ENCODE results near the gene COPS9.

COPS9 gene

GRCh38 chr2:240137596-240138253 lies 1.6 kb upstream of the COPS9 start:
- no peak overlapping the region for H3K27ac ChIP-seq
- TF ChIP-seq CTCF (conservative IDR thresholded peaks at IDR 0.05): no peak
- TF ChIP-seq ZFX (IDR thresholded peaks at IDR 0.05): no peak

- H3K27ac ChIP-seq: peak overlapping the region; percentile 80
- TF ChIP-seq CTCF (conservative IDR thresholded peaks at IDR 0.05) (no peak), ZFX (IDR thresholded peaks at IDR 0.05) (no peak)
These were observed 677 bp upstream of the COPS9 start for GRCh38 chr2:240136671-240137292.

- H3K27ac ChIP-seq: peak overlapping the region; percentile 80
- no peak for TF ChIP-seq CTCF (conservative IDR thresholded peaks at IDR 0.05)
These were observed 446 bp downstream of the COPS9 start for GRCh38 chr2:240135706-240136012.

GRCh38 chr2:240134956-240135520 lies 1.1 kb downstream of the COPS9 start:
- TF ChIP-seq CTCF (conservative IDR thresholded peaks at IDR 0.05) (no peak), ZFX (IDR thresholded peaks at IDR 0.05) (no peak)
- H3K27ac ChIP-seq: peak overlapping the region; percentile 80

GRCh38 chr2:240134466-240134865 lies 1.6 kb downstream of the COPS9 start:
- TF ChIP-seq CTCF (conservative IDR thresholded peaks at IDR 0.05) (no peak), ZFX (IDR thresholded peaks at IDR 0.05) (no peak)
- no peak overlapping the region for H3K27ac ChIP-seq

- no peak for TF ChIP-seq ZFX (IDR thresholded peaks at IDR 0.05)
- no peak for TF ChIP-seq CTCF (conservative IDR thresholded peaks at IDR 0.05)
- no peak overlapping the region for H3K27ac ChIP-seq
These were observed 2.7 kb downstream of the COPS9 start for GRCh38 chr2:240133401-240133800.

- no peak for TF ChIP-seq CTCF (conservative IDR thresholded peaks at IDR 0.05)
- TF ChIP-seq ZFX (IDR thresholded peaks at IDR 0.05): no peak
- H3K27ac ChIP-seq: no peak overlapping the region
These were observed 3.5 kb downstream of the COPS9 start for GRCh38 chr2:240132651-240132980.

Data from C4-2B (cell line).